Naive thymus-derived CD4-positive, alpha-beta T cell (primary cell): ENCODE results near the gene CPOX. TPM values are rescaled to one million over a fixed set of nuclear protein-coding genes. Genes with fewer than 3 reads are reported as not detected.

Experiments used
- ATAC-seq: fragments of 150-1000 bp; cut with Tn5 transposase; 2 replicates; pipeline ENCODE4 v1.10.0; 2021; ENCODE audit warnings: mild to moderate bottlenecking, moderate library complexity
- CTCF ChIA-PET: fragments of 350-600 bp; sonication (Branson Sonifier 250); formaldehyde crosslinking; loops from one replicate; lab custom pipeline; 2021; ENCODE audit warnings: antibody characterized with exemption; lab: Charles Lee
- POLR2A ChIA-PET: fragments of 350-600 bp; sonication (Branson Sonifier 250); formaldehyde crosslinking; loops from one replicate; lab custom pipeline; 2021; ENCODE audit warnings: antibody characterized with exemption, inconsistent platforms; lab: Charles Lee
- DNase-seq, 9 donors: peaks; one replicate each; pipeline versions ENCODE4 v3.0.0 to v3.0.0-alpha.2; 2020 to 2022; ENCODE audit warnings: mixed read lengths in 1 of 9
- H3K27ac ChIP-seq: one replicate; pipeline ENCODE4 v1.7.0; 2013; ENCODE audit warnings: mild to moderate bottlenecking, low read depth, low read length, moderate library complexity
- H3K27me3 ChIP-seq, 2 donors: one replicate each; pipeline ENCODE4 v1.7.0; 2013; ENCODE audit warnings: low read length in 2 of 2, mild to moderate bottlenecking in 2 of 2, moderate library complexity in 2 of 2; ENCODE audit not compliant: control insufficient read depth in 2 of 2, insufficient read depth in 2 of 2
- H3K36me3 ChIP-seq, 3 experiments: 1 replicate in 2 of 3; 2 replicates in 1 of 3; pipeline ENCODE4 v1.7.0; 2013; ENCODE audit warnings: low read length in 3 of 3, mild to moderate bottlenecking in 3 of 3, moderate library complexity in 1 of 3; ENCODE audit not compliant: insufficient read depth in 3 of 3, control insufficient read depth in 2 of 3
- H3K4me1 ChIP-seq, 2 donors: one replicate each; pipeline ENCODE4 v1.7.0; 2013; ENCODE audit warnings: low read length in 2 of 2, mild to moderate bottlenecking in 2 of 2, moderate library complexity in 1 of 2; ENCODE audit not compliant: control insufficient read depth in 2 of 2, insufficient read depth in 2 of 2
- H3K4me3 ChIP-seq: 2 replicates; pipeline ENCODE4 v1.7.0; 2013; ENCODE audit warnings: mild to moderate bottlenecking, low read length
- H3K9me3 ChIP-seq, 3 experiments: 1 replicate in 2 of 3; 2 replicates in 1 of 3; pipeline ENCODE4 v1.7.0; 2013; ENCODE audit warnings: low read length in 3 of 3; ENCODE audit not compliant: control insufficient read depth in 2 of 3
- H3K27ac Mint-ChIP-seq, 9 donors: one replicate each; pipeline ENCODE4 v1.8.0; 2020 to 2022; ENCODE audit warnings: mixed read lengths in 9 of 9, mild to moderate bottlenecking in 8 of 9, moderate library complexity in 5 of 9, inconsistent platforms in 2 of 9
- H3K27me3 Mint-ChIP-seq, 5 donors: one replicate each; pipeline ENCODE4 v1.8.0; 2021 to 2022; ENCODE audit warnings: mixed read lengths in 5 of 5, mild to moderate bottlenecking in 1 of 5
- H3K36me3 Mint-ChIP-seq, 5 donors: one replicate each; pipeline ENCODE4 v1.8.0; 2020 to 2022; ENCODE audit warnings: mixed read lengths in 5 of 5, mild to moderate bottlenecking in 3 of 5, inconsistent platforms in 1 of 5
- H3K4me1 Mint-ChIP-seq, 7 donors: one replicate each; pipeline ENCODE4 v1.8.0; 2020 to 2022; ENCODE audit warnings: mixed read lengths in 7 of 7, mild to moderate bottlenecking in 3 of 7, inconsistent platforms in 1 of 7
- H3K4me3 Mint-ChIP-seq, 10 donors: one replicate each; pipeline ENCODE4 v1.8.0; 2020 to 2022; ENCODE audit warnings: mild to moderate bottlenecking in 10 of 10, mixed read lengths in 10 of 10, moderate library complexity in 6 of 10, inconsistent platforms in 2 of 10
- H3K9me3 Mint-ChIP-seq, 11 donors: one replicate each; pipeline ENCODE4 v1.8.0; 2020 to 2022; ENCODE audit warnings: mixed read lengths in 11 of 11, mild to moderate bottlenecking in 4 of 11, inconsistent platforms in 1 of 11, moderate library complexity in 1 of 11
- intact Hi-C, 2 donors: fragments of 100-400 bp; cut with micrococcal nuclease; formaldehyde crosslinking; loops; one replicate each; pipeline ENCODE4 v1.15.1; 2023
- polyA plus RNA-seq, 2 donors: library from polyadenylated mRNA; unstranded; fragments of 300-500 nt; fragmentation: Illumina TruSeq; gene quantifications; one replicate each; pipeline ENCODE4 v1.2.3, GENCODE V29; 2021
- total RNA-seq, 6 experiments: library from RNA in 5 of 6; stranded (reverse) in 5 of 6; gene quantifications; 1 replicate in 5 of 6; 2 replicates in 1 of 6; pipeline ENCODE4 v1.2.3 and lab custom pipeline; 2021 to 2026

The CPOX gene
- total and polyA plus RNA-seq, 7 experiments from 2014 or later = 2.7 to 67.5 (median 12.2) TPM

DNA sequence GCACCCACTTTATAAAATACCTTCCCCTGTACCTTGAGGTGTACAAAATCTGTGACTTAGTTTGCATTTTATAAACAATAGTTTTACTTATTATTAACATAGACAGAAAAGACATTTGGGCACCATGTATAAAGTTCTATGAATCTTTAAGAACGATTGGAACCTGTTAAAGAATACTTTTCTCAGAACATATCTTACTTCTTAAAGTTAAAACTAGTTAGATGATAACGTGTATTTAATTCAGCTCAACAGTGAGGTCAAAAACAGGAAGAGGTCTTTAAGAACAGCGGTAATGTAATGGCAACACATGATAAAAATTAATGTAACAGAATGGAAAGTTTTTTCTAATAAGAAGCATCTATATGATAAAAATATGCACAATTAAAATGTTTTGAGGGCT is 25.0 kb downstream of the CPOX start:
- Mint-ChIP-seq H3K4me3 (no peak overlapping the region), H3K36me3 (peaks cover 0 to 29% (median 0%) of the 10 kb centered on the region in 5 donors), H3K4me1 (peaks cover 17 to 77% (median 44%) of the 10 kb centered on the region in 7 donors), H3K9me3 (peaks cover 0 to 6% (median 0%) of the 10 kb centered on the region in 11 donors), H3K27me3 (no peaks in the 10 kb centered on the region), H3K27ac (peak overlapping the region in 2 of 9 donors; percentile 69 to 85)
- Histone ChIP-seq H3K9me3 (no peaks in the 10 kb centered on the region), H3K36me3 (no peaks in the 10 kb centered on the region), H3K27ac (no peak overlapping the region), H3K4me1 (peaks cover 20 to 58% of the 10 kb centered on the region in 2 donors), H3K4me3 (no peak overlapping the region), H3K27me3 (no peaks in the 10 kb centered on the region)
- POLR2A ChIA-PET = no interaction called here
- intact Hi-C loops = no loop called here
- no peak for ATAC-seq
- CTCF ChIA-PET = no interaction called here
- no peak for DNase-seq

- H3K4me3 Mint-ChIP-seq = peak overlapping the region in 1 of 10 donors; percentile 68
- H3K27ac Mint-ChIP-seq = peak overlapping the region in 3 of 9 donors; percentile 51 to 85 (median 69)
- no peaks in the 10 kb centered on the region for H3K27me3 Mint-ChIP-seq
- no peak overlapping the region for H3K4me3 ChIP-seq
- peaks cover 0 to 29% (median 0%) of the 10 kb centered on the region in 5 donors for H3K36me3 Mint-ChIP-seq
- H3K4me1 ChIP-seq = peaks cover 26 to 58% of the 10 kb centered on the region in 2 donors
- intact Hi-C loops = loop anchor here in 1 of 2 donors (1.0 kb wide), 2 partner anchors 11 to 45 kb away; partner anchors contain the start of gene CLDND1
- H3K9me3 ChIP-seq = no peaks in the 10 kb centered on the region
- ChIA-PET CTCF (no interaction called here), POLR2A (no interaction called here)
- H3K36me3 ChIP-seq = no peaks in the 10 kb centered on the region
- H3K4me1 Mint-ChIP-seq = peaks cover 18 to 77% (median 48%) of the 10 kb centered on the region in 7 donors
- ATAC-seq (no peak), DNase-seq (no peak)
- no peak overlapping the region for H3K27ac ChIP-seq
- no peaks in the 10 kb centered on the region for H3K27me3 ChIP-seq
- H3K9me3 Mint-ChIP-seq = peaks cover 0 to 6% (median 0%) of the 10 kb centered on the region in 11 donors
These were observed 25.6 kb downstream of the CPOX start for GRCh38 chr3:98567666-98568270.

DNA sequence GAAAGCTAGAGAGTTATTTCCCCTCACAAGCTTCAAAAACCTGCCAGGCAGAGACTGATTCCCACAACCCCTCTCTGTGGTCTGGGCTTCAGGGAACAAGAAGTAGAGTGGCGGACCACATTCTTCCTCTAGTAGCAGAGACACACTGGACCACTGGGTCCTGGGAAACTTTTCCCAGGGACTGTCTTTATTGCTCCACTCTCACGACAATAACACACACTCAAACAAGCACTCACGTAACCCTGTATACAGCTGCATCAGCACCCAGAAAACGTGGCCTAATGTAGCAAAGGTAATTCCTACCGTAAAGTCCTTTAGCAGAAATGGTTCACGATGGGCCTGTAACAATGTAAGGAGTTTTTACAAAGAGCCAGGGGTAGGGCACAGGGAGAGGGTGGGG is 27.6 kb downstream of the CPOX start:
- Histone ChIP-seq H3K36me3 (no peaks in the 10 kb centered on the region), H3K4me1 (peaks cover 32 to 69% of the 10 kb centered on the region in 2 donors), H3K27me3 (no peaks in the 10 kb centered on the region), H3K9me3 (no peaks in the 10 kb centered on the region), H3K4me3 (no peak overlapping the region), H3K27ac (no peak overlapping the region)
- POLR2A ChIA-PET = interaction anchor here (0.7 to 2.7 kb wide), 3 partner anchors 28 to 164 kb away, joined by 3 to 7 read pairs (median 4); partner anchors contain the start of genes CLDND1 and CPOX
- H3K27ac Mint-ChIP-seq = peak overlapping the region in 8 of 9 donors; percentile 12 to 95 (median 80)
- H3K36me3 Mint-ChIP-seq = peaks cover 0 to 27% (median 0%) of the 10 kb centered on the region in 5 donors
- peaks cover 18 to 74% (median 53%) of the 10 kb centered on the region in 7 donors for H3K4me1 Mint-ChIP-seq
- intact Hi-C loops = no loop called here
- H3K4me3 Mint-ChIP-seq = peak overlapping the region in 5 of 10 donors; percentile 3 to 73 (median 44)
- H3K27me3 Mint-ChIP-seq = no peaks in the 10 kb centered on the region
- DNase-seq (no peak), ATAC-seq (no peak)
- H3K9me3 Mint-ChIP-seq = peaks cover 0 to 6% (median 0%) of the 10 kb centered on the region in 11 donors
- CTCF ChIA-PET = interaction anchor here (0.6 kb wide), 1 partner anchor 11 kb away, joined by 3 read pairs; no protein-coding TSS in a partner anchor

- DNase-seq (no peak), ATAC-seq (no peak)
- peaks cover 18 to 77% (median 53%) of the 10 kb centered on the region in 7 donors for H3K4me1 Mint-ChIP-seq
- Histone ChIP-seq H3K27me3 (no peaks in the 10 kb centered on the region), H3K9me3 (no peaks in the 10 kb centered on the region), H3K4me3 (no peak overlapping the region), H3K4me1 (peaks cover 32 to 69% of the 10 kb centered on the region in 2 donors), H3K27ac (peak overlapping the region; percentile 10), H3K36me3 (no peaks in the 10 kb centered on the region)
- POLR2A ChIA-PET = interaction anchor here (0.8 to 2.7 kb wide), 3 partner anchors 14 to 42 kb away, joined by 4 to 7 read pairs (median 4); partner anchors contain the start of genes CLDND1 and CPOX
- no peaks in the 10 kb centered on the region for H3K27me3 Mint-ChIP-seq
- CTCF ChIA-PET = interaction anchor here (0.9 kb wide), 1 partner anchor 43 kb away, joined by 4 read pairs; the partner anchor contains the start of gene CLDND1
- intact Hi-C loops = no loop called here
- H3K4me3 Mint-ChIP-seq = peak overlapping the region in 8 of 10 donors; percentile 10 to 73 (median 42)
- peaks cover 0 to 6% (median 0%) of the 10 kb centered on the region in 11 donors for H3K9me3 Mint-ChIP-seq
- H3K27ac Mint-ChIP-seq = peak overlapping the region; percentile 43 to 95 (median 81)
- peaks cover 0 to 27% (median 0%) of the 10 kb centered on the region in 5 donors for H3K36me3 Mint-ChIP-seq
These were observed 28.2 kb downstream of the CPOX start for GRCh38 chr3:98565237-98565643.

- peaks cover 0 to 8% (median 0%) of the 10 kb centered on the region in 11 donors for H3K9me3 Mint-ChIP-seq
- intact Hi-C loops = loop anchor here in 1 of 2 donors (1.0 kb wide), 2 partner anchors 8 to 42 kb away; partner anchors contain the start of gene CLDND1
- H3K27ac Mint-ChIP-seq = peak overlapping the region; percentile 69 to 95 (median 86)
- H3K4me3 ChIP-seq = no peak overlapping the region
- no peaks in the 10 kb centered on the region for H3K36me3 ChIP-seq
- DNase-seq (peak in 5 of 9 donors; percentile 5 to 34 (median 12)), ATAC-seq (peak; percentile 69)
- no peaks in the 10 kb centered on the region for H3K9me3 ChIP-seq
- H3K4me1 ChIP-seq = peaks cover 32 to 69% of the 10 kb centered on the region in 2 donors
- peaks cover 0 to 29% (median 0%) of the 10 kb centered on the region in 5 donors for H3K36me3 Mint-ChIP-seq
- peak overlapping the region; percentile 42 for H3K27ac ChIP-seq
- H3K4me3 Mint-ChIP-seq = peak overlapping the region; percentile 35 to 84 (median 58)
- H3K4me1 Mint-ChIP-seq = peaks cover 18 to 79% (median 53%) of the 10 kb centered on the region in 7 donors
- CTCF ChIA-PET = interaction anchor here (0.9 to 1.1 kb wide), 2 partner anchors 9 to 42 kb away, joined by 3 to 4 read pairs; partner anchors contain the start of gene CLDND1
- H3K27me3 ChIP-seq = no peaks in the 10 kb centered on the region
- H3K27me3 Mint-ChIP-seq = no peaks in the 10 kb centered on the region
- POLR2A ChIA-PET = interaction anchor here (0.8 to 2.7 kb wide), 5 partner anchors 12 to 42 kb away, joined by 4 to 10 read pairs (median 5); partner anchors contain the start of genes CLDND1 and CPOX
These were observed 29.0 kb downstream of the CPOX start for GRCh38 chr3:98564282-98565005.
